GM23338 (cell line): Measurements from ENCODE around the gene GPI. TPM values are rescaled to one million over a fixed set of nuclear protein-coding genes. Genes with fewer than 3 reads are reported as not detected.

Experiments
- ATAC-seq: fragments of 200-7000 bp; cut with Tn5 transposase; 3 replicates; pipeline ENCODE4 v1.9.1; 2020
- DNase-seq: peaks from one replicate; pipeline ENCODE4 v3.0.0-alpha.2; 2015; ENCODE audit warnings: low spot score
- H2AFZ ChIP-seq: fragments of 200-600 bp; sonication (generic); 2 replicates; pipeline ENCODE4 v1.8.0; 2016; ENCODE audit warnings: antibody characterized with exemption, mild to moderate bottlenecking, moderate library complexity
- H3F3A ChIP-seq: fragments of 200-600 bp; sonication (generic); replicated peaks from 2 replicates; pipeline ENCODE4 v1.8.0; 2017; ENCODE audit warnings: antibody characterized with exemption, mixed run types, low read depth
- H3K27ac ChIP-seq: fragments of 200-600 bp; sonication (generic); 2 replicates; pipeline ENCODE4 v1.6.1; 2016; ENCODE audit warnings: low read depth
- H3K27me3 ChIP-seq: fragments of 200-600 bp; sonication (generic); 2 replicates; pipeline ENCODE4 v1.8.0; 2016; ENCODE audit warnings: mild to moderate bottlenecking, mixed run types, moderate library complexity; ENCODE audit not compliant: insufficient read depth
- H3K36me3 ChIP-seq: fragments of 200-600 bp; sonication (generic); 2 replicates; pipeline ENCODE4 v1.8.0; 2016; ENCODE audit warnings: mild to moderate bottlenecking; ENCODE audit not compliant: insufficient read depth
- H3K4me1 ChIP-seq: fragments of 200-600 bp; sonication (generic); 2 replicates; pipeline ENCODE4 v1.8.0; 2016; ENCODE audit warnings: mild to moderate bottlenecking, moderate library complexity; ENCODE audit not compliant: insufficient read depth
- H3K4me2 ChIP-seq: fragments of 200-600 bp; sonication (generic); 2 replicates; pipeline ENCODE4 v1.7.1; 2017; ENCODE audit warnings: mixed run types
- H3K4me3 ChIP-seq: fragments of 200-600 bp; sonication (generic); 2 replicates; pipeline ENCODE4 v1.6.1; 2016; ENCODE audit warnings: mixed run types
- H3K79me2 ChIP-seq: fragments of 200-600 bp; sonication (generic); replicated peaks from 2 replicates; pipeline ENCODE4 v1.8.0; 2017; ENCODE audit warnings: mild to moderate bottlenecking; ENCODE audit not compliant: insufficient read depth
- H3K9me2 ChIP-seq: fragments of 200-600 bp; sonication (generic); 2 replicates; pipeline ENCODE4 v1.8.0; 2017; ENCODE audit not compliant: insufficient read depth
- H4K20me1 ChIP-seq: fragments of 200-600 bp; sonication (generic); replicated peaks from 2 replicates; pipeline ENCODE4 v1.8.0; 2017; ENCODE audit warnings: mild to moderate bottlenecking; ENCODE audit not compliant: insufficient read depth
- H3K27ac Mint-ChIP-seq: 2 replicates; pipeline ENCODE4 v1.8.0; 2020; ENCODE audit warnings: inconsistent platforms, mild to moderate bottlenecking, moderate library complexity, mixed read lengths
- H3K27me3 Mint-ChIP-seq: 3 replicates; pipeline ENCODE4 v1.8.0; 2022; ENCODE audit warnings: low read depth, mild to moderate bottlenecking, moderate library complexity, mixed read lengths, inconsistent platforms; ENCODE audit not compliant: insufficient read depth, poor library complexity
- H3K36me3 Mint-ChIP-seq: 3 replicates; pipeline ENCODE4 v1.8.0; 2021; ENCODE audit warnings: low read depth, mild to moderate bottlenecking, inconsistent platforms, moderate library complexity, mixed read lengths
- H3K4me1 Mint-ChIP-seq: 3 replicates; pipeline ENCODE4 v1.8.0; 2020; ENCODE audit warnings: mild to moderate bottlenecking, inconsistent platforms, mixed read lengths
- H3K4me3 Mint-ChIP-seq: 3 replicates; pipeline ENCODE4 v1.8.0; 2021; ENCODE audit warnings: moderate library complexity, mild to moderate bottlenecking, inconsistent platforms, mixed read lengths
- H3K9me3 Mint-ChIP-seq: 3 replicates; pipeline ENCODE4 v1.8.0; 2020; ENCODE audit warnings: moderate library complexity, mild to moderate bottlenecking, inconsistent platforms, mixed read lengths
- CREB1 ChIP-seq: fragments of 250-450 bp; sonication (Bioruptor Pico); IDR thresholded peaks from 2 replicates; pipeline ENCODE4 v1.5.0; 2020; ENCODE audit warnings: low read depth, mild to moderate bottlenecking, moderate library complexity
- EZH2phosphoT487 ChIP-seq: fragments of 200-600 bp; sonication (generic); IDR thresholded peaks from one replicate; pipeline ENCODE4 v1.8.1; 2018; ENCODE audit warnings: antibody characterized with exemption; ENCODE audit not compliant: unreplicated experiment
- NANOG ChIP-seq: IDR thresholded peaks from 2 replicates; pipeline ENCODE4 v1.6.1; 2016; ENCODE audit warnings: antibody characterized with exemption, borderline replicate concordance
- STAT1 ChIP-seq: IDR thresholded peaks from one replicate; pipeline ENCODE4 v1.6.1; 2016; ENCODE audit warnings: antibody characterized with exemption; ENCODE audit not compliant: unreplicated experiment
- ZNF114 ChIP-seq: fragments of 250-450 bp; sonication (Bioruptor Pico); IDR thresholded peaks from 2 replicates; pipeline ENCODE4 v1.5.0; 2020; ENCODE audit warnings: mild to moderate bottlenecking, moderate library complexity
- polyA plus RNA-seq: library from polyadenylated mRNA; unstranded; fragments of >200 nt; fragmentation: Nextera tagmentation; extraction: Ambion mirVana; gene quantifications from 2 replicates; pipeline ENCODE4 v1.2.1, GENCODE V29; 2016
- total RNA-seq: library from RNA; depleted of rRNA; stranded (reverse); fragments of >200 nt; shearing (Covaris generic); gene quantifications from 2 replicates; pipeline ENCODE4 v1.2.3, GENCODE V29; 2014
- TF ChIP-seq, protein P1 (sequence below): IDR thresholded peaks from 2 replicates; pipeline ENCODE4 v1.6.1; 2016; ENCODE audit warnings: antibody characterized with exemption
- TF ChIP-seq, protein P2 (sequence below): fragments of 250-450 bp; sonication (Bioruptor Pico); IDR thresholded peaks from 2 replicates; pipeline ENCODE4 v1.5.0; 2020; ENCODE audit warnings: mild to moderate bottlenecking, moderate library complexity
- TF ChIP-seq, protein P3 (sequence below), 2 experiments: fragments of 200-600 bp in 1 of 2; sonication (generic) in 1 of 2; conservative IDR thresholded peaks; 2 replicates each; pipeline versions ENCODE4 v1.5.1 to v1.6.1; 2016 to 2017; ENCODE audit warnings: antibody characterized with exemption in 2 of 2, low read depth in 2 of 2, mild to moderate bottlenecking in 2 of 2, moderate library complexity in 1 of 2

The GPI gene
- total and polyA plus RNA-seq, 2 experiments from 2014 or later, result 136 to 327 TPM

DNA sequence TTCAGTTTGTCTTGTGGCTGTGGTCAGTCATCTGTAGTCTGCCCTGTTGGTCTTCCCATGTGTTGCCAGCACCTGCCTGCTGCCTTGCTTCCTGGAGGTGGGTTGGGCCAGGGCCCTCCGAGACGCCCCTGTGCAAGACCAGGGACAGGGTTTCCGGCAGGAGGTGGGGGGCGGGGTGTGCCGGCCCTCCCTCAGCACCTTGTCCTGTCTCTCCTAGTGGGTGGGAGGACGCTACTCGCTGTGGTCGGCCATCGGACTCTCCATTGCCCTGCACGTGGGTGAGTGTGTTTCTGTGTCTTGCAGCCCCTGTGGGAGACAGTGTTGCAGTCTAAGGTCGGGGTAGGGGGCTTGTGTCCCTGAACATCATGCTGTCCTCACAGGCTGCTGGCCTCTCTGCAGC, 28.0 kb downstream of the GPI start:
- H3K79me2 ChIP-seq, result no peaks in the 10 kb centered on the region; the same call in 1 of the 2 replicates
- H3K27ac ChIP-seq, result no peak overlapping the region
- Mint-ChIP-seq H3K4me3 (no peak overlapping the region), H3K36me3 (peaks cover 25% of the 10 kb centered on the region), H3K27me3 (no peaks in the 10 kb centered on the region), H3K27ac (no peak overlapping the region), H3K4me1 (no peaks in the 10 kb centered on the region), H3K9me3 (no peaks in the 10 kb centered on the region)
- peaks cover 26% of the 10 kb centered on the region for H3K36me3 ChIP-seq
- H3K4me1 ChIP-seq, result no peaks in the 10 kb centered on the region
- peaks cover 10% of the 10 kb centered on the region for H4K20me1 ChIP-seq
- no peak for ATAC-seq
- H3F3A ChIP-seq, result no peaks in the 10 kb centered on the region
- H3K9me2 ChIP-seq, result no peaks in the 10 kb centered on the region
- no peak overlapping the region for H2AFZ ChIP-seq
- H3K27me3 ChIP-seq, result no peaks in the 10 kb centered on the region
- no peak overlapping the region for H3K4me3 ChIP-seq
- DNase-seq, result no peak
- TF ChIP-seq STAT1, result no peak
- TF ChIP-seq, protein P1, sequence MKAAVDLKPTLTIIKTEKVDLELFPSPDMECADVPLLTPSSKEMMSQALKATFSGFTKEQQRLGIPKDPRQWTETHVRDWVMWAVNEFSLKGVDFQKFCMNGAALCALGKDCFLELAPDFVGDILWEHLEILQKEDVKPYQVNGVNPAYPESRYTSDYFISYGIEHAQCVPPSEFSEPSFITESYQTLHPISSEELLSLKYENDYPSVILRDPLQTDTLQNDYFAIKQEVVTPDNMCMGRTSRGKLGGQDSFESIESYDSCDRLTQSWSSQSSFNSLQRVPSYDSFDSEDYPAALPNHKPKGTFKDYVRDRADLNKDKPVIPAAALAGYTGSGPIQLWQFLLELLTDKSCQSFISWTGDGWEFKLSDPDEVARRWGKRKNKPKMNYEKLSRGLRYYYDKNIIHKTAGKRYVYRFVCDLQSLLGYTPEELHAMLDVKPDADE, result no peak
- no peak for TF ChIP-seq NANOG
- TF ChIP-seq EZH2phosphoT487, result no peak
- TF ChIP-seq, protein P2, sequence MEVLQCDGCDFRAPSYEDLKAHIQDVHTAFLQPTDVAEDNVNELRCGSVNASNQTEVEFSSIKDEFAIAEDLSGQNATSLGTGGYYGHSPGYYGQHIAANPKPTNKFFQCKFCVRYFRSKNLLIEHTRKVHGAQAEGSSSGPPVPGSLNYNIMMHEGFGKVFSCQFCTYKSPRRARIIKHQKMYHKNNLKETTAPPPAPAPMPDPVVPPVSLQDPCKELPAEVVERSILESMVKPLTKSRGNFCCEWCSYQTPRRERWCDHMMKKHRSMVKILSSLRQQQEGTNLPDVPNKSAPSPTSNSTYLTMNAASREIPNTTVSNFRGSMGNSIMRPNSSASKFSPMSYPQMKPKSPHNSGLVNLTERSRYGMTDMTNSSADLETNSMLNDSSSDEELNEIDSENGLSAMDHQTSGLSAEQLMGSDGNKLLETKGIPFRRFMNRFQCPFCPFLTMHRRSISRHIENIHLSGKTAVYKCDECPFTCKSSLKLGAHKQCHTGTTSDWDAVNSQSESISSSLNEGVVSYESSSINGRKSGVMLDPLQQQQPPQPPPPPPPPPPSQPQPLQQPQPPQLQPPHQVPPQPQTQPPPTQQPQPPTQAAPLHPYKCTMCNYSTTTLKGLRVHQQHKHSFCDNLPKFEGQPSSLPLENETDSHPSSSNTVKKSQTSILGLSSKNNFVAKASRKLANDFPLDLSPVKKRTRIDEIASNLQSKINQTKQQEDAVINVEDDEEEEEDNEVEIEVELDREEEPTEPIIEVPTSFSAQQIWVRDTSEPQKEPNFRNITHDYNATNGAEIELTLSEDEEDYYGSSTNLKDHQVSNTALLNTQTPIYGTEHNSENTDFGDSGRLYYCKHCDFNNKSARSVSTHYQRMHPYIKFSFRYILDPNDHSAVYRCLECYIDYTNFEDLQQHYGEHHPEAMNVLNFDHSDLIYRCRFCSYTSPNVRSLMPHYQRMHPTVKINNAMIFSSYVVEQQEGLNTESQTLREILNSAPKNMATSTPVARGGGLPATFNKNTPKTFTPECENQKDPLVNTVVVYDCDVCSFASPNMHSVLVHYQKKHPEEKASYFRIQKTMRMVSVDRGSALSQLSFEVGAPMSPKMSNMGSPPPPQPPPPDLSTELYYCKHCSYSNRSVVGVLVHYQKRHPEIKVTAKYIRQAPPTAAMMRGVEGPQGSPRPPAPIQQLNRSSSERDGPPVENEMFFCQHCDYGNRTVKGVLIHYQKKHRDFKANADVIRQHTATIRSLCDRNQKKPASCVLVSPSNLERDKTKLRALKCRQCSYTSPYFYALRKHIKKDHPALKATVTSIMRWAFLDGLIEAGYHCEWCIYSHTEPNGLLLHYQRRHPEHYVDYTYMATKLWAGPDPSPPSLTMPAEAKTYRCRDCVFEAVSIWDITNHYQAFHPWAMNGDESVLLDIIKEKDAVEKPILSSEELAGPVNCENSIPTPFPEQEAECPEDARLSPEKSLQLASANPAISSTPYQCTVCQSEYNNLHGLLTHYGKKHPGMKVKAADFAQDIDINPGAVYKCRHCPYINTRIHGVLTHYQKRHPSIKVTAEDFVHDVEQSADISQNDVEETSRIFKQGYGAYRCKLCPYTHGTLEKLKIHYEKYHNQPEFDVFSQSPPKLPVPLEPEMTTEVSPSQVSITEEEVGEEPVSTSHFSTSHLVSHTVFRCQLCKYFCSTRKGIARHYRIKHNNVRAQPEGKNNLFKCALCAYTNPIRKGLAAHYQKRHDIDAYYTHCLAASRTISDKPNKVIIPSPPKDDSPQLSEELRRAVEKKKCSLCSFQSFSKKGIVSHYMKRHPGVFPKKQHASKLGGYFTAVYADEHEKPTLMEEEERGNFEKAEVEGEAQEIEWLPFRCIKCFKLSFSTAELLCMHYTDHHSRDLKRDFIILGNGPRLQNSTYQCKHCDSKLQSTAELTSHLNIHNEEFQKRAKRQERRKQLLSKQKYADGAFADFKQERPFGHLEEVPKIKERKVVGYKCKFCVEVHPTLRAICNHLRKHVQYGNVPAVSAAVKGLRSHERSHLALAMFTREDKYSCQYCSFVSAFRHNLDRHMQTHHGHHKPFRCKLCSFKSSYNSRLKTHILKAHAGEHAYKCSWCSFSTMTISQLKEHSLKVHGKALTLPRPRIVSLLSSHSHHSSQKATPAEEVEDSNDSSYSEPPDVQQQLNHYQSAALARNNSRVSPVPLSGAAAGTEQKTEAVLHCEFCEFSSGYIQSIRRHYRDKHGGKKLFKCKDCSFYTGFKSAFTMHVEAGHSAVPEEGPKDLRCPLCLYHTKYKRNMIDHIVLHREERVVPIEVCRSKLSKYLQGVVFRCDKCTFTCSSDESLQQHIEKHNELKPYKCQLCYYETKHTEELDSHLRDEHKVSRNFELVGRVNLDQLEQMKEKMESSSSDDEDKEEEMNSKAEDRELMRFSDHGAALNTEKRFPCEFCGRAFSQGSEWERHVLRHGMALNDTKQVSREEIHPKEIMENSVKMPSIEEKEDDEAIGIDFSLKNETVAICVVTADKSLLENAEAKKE (CRISPR knock-in tag), result no peak
- TF ChIP-seq CREB1, result no peak
- TF ChIP-seq, protein P3, sequence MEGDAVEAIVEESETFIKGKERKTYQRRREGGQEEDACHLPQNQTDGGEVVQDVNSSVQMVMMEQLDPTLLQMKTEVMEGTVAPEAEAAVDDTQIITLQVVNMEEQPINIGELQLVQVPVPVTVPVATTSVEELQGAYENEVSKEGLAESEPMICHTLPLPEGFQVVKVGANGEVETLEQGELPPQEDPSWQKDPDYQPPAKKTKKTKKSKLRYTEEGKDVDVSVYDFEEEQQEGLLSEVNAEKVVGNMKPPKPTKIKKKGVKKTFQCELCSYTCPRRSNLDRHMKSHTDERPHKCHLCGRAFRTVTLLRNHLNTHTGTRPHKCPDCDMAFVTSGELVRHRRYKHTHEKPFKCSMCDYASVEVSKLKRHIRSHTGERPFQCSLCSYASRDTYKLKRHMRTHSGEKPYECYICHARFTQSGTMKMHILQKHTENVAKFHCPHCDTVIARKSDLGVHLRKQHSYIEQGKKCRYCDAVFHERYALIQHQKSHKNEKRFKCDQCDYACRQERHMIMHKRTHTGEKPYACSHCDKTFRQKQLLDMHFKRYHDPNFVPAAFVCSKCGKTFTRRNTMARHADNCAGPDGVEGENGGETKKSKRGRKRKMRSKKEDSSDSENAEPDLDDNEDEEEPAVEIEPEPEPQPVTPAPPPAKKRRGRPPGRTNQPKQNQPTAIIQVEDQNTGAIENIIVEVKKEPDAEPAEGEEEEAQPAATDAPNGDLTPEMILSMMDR (conservative IDR thresholded peaks at IDR 0.05; ENCODE audit: low read depth in 2 of 2), result no peak
- TF ChIP-seq ZNF114 (CRISPR knock-in tag), result no peak
- H3K4me2 ChIP-seq, result no peak overlapping the region
